GM23248 (cell line): ENCODE measurements around the gene GPR137B.

Source experiments
- EZH2 ChIP-seq: fragments of 200-600 bp; sonication (generic); IDR thresholded peaks from 2 replicates; pipeline ENCODE4 v1.6.1; 2018; ENCODE audit warnings: antibody characterized with exemption, mild to moderate bottlenecking; ENCODE audit not compliant: insufficient read depth, poor library complexity, severe bottlenecking
- EZH2phosphoT487 ChIP-seq: fragments of 200-600 bp; sonication (generic); IDR thresholded peaks from 2 replicates; pipeline ENCODE4 v1.6.1; 2018; ENCODE audit warnings: antibody characterized with exemption, moderate library complexity, mild to moderate bottlenecking, low read depth; ENCODE audit not compliant: insufficient read depth

- TF ChIP-seq EZH2phosphoT487 (no peak), EZH2 (no peak)
These were observed 6.1 kb downstream of the GPR137B start for GRCh38 chr1:236148470-236148845.
